ENCODE data around the gene MYO15B. TPM values are rescaled to one million over a fixed set of nuclear protein-coding genes. Genes with fewer than 3 reads are reported as not detected.

MYO15B gene
- total and polyA plus RNA-seq, 2 donors (not counting 3 experiments of a cell fraction or from before 2014, with no cell fraction given): 10.2 to 87.8 TPM

GRCh38 chr17:75589919-75590303, 2.3 kb downstream of the MYO15B start:
- H3K27ac ChIP-seq (ENCODE audit: insufficient read depth, low read depth, low read length): no peak overlapping the region
- H3K9me1 ChIP-seq (replicated peaks; ENCODE audit: control insufficient read depth, extremely low read depth, insufficient read depth, low read length): no peaks in the 10 kb centered on the region
- H3K4me2 ChIP-seq (ENCODE audit: insufficient read depth, low read length): no peak overlapping the region
- DNase-seq (ENCODE audit: low read depth, low spot score): no peak
- H3K9ac ChIP-seq (replicated peaks; ENCODE audit: extremely low read depth, insufficient read depth, low read length): no peak overlapping the region
- BruUV-seq (replicated peaks): no TSS peak
- dilution Hi-C loops (cut with MboI; ENCODE audit: extremely low pct_ligation_motif_present, low sequenced_read_pairs): no loop called here
- no peak for FAIRE-seq
- CTCF ChIA-PET: interaction anchor here (1.0 to 4.9 kb wide), 5 partner anchors 12 to 160 kb away, joined by 3 to 29 read pairs (median 3); no protein-coding TSS in a partner anchor
- no peaks in the 10 kb centered on the region for H3K36me3 ChIP-seq (ENCODE audit: control insufficient read depth in 2 of 2, extremely low read depth in 1 of 2, insufficient read depth in 2 of 2, low read length in 2 of 2)
- no peak overlapping the region for H2AFZ ChIP-seq (ENCODE audit: low read depth, low read length)
- no peaks in the 10 kb centered on the region for H4K20me1 ChIP-seq (replicated peaks; ENCODE audit: control insufficient read depth, extremely low read depth, insufficient read depth, low read length)
- no peak overlapping the region for H3K4me3 ChIP-seq (replicated peaks in 1 of 3; ENCODE audit: insufficient read depth in 1 of 3, low read depth in 1 of 3, low read length in 3 of 3)
- POLR2A ChIA-PET: no interaction called here
- no peak for TF ChIP-seq EZH2 (IDR thresholded peaks at IDR 0.05; ENCODE audit: borderline replicate concordance, low read depth, low read length, severe bottlenecking)
- TF ChIP-seq MYC (IDR thresholded peaks at IDR 0.05; ENCODE audit: low read depth, low read length): no peak
- intact Hi-C loops (cut with micrococcal nuclease): loop anchor here (1.0 to 2.0 kb wide), 3 partner anchors 65 to 164 kb away; partner anchors contain the start of genes LLGL2 and TSEN54
- peaks cover 3% of the 10 kb centered on the region for H3K4me1 ChIP-seq (ENCODE audit: control insufficient read depth, extremely low read depth, insufficient read depth, low read length)
- no peaks in the 10 kb centered on the region for H3K79me2 ChIP-seq (ENCODE audit: control insufficient read depth, insufficient read depth, low read length)
- H3K27me3 ChIP-seq (ENCODE audit: control insufficient read depth in 2 of 2, insufficient read depth in 2 of 2, low read length in 2 of 2): no peaks in the 10 kb centered on the region
- H3K9me3 ChIP-seq (replicated peaks; ENCODE audit: control insufficient read depth, insufficient read depth, low read length): no peaks in the 10 kb centered on the region

DNA sequence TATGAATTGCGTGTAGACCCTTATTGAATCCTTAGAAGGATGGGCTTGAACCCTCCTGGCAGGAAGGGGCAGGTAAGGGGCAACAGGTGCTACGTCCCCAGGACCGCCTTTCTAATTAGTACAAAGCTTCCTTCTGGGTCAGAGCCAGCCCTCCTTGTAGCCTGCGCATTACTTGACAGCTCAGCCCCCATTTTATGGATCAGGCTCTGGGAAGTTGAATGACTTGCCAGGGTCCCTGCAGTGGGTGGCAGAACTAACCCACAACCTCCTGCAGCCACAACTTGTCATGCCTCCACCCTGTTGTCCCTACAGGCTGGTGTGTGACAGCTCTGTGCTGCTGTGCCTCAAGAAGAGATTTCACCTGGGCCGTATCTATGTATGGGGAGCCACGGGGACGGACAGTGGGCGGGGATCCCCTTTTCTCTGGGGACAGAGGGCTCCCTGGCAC, 2.7 kb downstream of the MYO15B start:
- Histone ChIP-seq H3K9me1 (replicated peaks; ENCODE audit: control insufficient read depth, extremely low read depth, insufficient read depth, low read length) (no peaks in the 10 kb centered on the region), H3K27ac (ENCODE audit: insufficient read depth, low read depth, low read length) (no peak overlapping the region), H3K79me2 (ENCODE audit: control insufficient read depth, insufficient read depth, low read length) (no peaks in the 10 kb centered on the region), H4K20me1 (replicated peaks; ENCODE audit: control insufficient read depth, extremely low read depth, insufficient read depth, low read length) (no peaks in the 10 kb centered on the region), H3K4me1 (ENCODE audit: control insufficient read depth, extremely low read depth, insufficient read depth, low read length) (peaks cover 3% of the 10 kb centered on the region), H3K4me3 (replicated peaks in 1 of 3; ENCODE audit: insufficient read depth in 1 of 3, low read depth in 1 of 3, low read length in 3 of 3) (no peak overlapping the region), H2AFZ (ENCODE audit: low read depth, low read length) (no peak overlapping the region), H3K27me3 (ENCODE audit: control insufficient read depth in 2 of 2, insufficient read depth in 2 of 2, low read length in 2 of 2) (no peaks in the 10 kb centered on the region), H3K9ac (replicated peaks; ENCODE audit: extremely low read depth, insufficient read depth, low read length) (no peak overlapping the region), H3K9me3 (replicated peaks; ENCODE audit: control insufficient read depth, insufficient read depth, low read length) (no peaks in the 10 kb centered on the region), H3K4me2 (ENCODE audit: insufficient read depth, low read length) (no peak overlapping the region), H3K36me3 (ENCODE audit: control insufficient read depth in 2 of 2, extremely low read depth in 1 of 2, insufficient read depth in 2 of 2, low read length in 2 of 2) (no peaks in the 10 kb centered on the region)
- TF ChIP-seq CTCF (IDR thresholded peaks at IDR 0.05; ENCODE audit: extremely low read depth in 1 of 2, insufficient read depth in 1 of 2, low read depth in 1 of 2, low read length in 2 of 2) (no peak), EZH2 (IDR thresholded peaks at IDR 0.05; ENCODE audit: borderline replicate concordance, low read depth, low read length, severe bottlenecking) (no peak), POLR2AphosphoS5 (IDR thresholded peaks at IDR 0.05; ENCODE audit: insufficient read depth, low read depth, low read length) (no peak), JUN (IDR thresholded peaks at IDR 0.05; ENCODE audit: borderline replicate concordance, insufficient read depth, insufficient read length, low read depth) (no peak), MYC (IDR thresholded peaks at IDR 0.05; ENCODE audit: low read depth, low read length) (no peak), GATA2 (IDR thresholded peaks at IDR 0.05; ENCODE audit: insufficient read depth, insufficient read length, low read depth, low read length) (no peak), FOS (IDR thresholded peaks at IDR 0.05; ENCODE audit: borderline replicate concordance, insufficient read depth, low read length) (no peak), POLR2A (IDR thresholded peaks at IDR 0.05; ENCODE audit: low read depth, low read length) (no peak)
- TF ChIP-seq, protein P1, sequence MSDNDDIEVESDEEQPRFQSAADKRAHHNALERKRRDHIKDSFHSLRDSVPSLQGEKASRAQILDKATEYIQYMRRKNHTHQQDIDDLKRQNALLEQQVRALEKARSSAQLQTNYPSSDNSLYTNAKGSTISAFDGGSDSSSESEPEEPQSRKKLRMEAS (IDR thresholded peaks at IDR 0.05; ENCODE audit: insufficient read depth, insufficient read length): no peak
- BruUV-seq (replicated peaks): no TSS peak
- ChIA-PET CTCF (interaction anchor here (1.0 to 4.9 kb wide), 5 partner anchors 12 to 160 kb away, joined by 3 to 29 read pairs (median 3); no protein-coding TSS in a partner anchor), POLR2A (no interaction called here)
- FAIRE-seq (no peak), DNase-seq (ENCODE audit: low read depth, low spot score) (no peak)
- intact Hi-C loops (cut with micrococcal nuclease) (no loop called here), dilution Hi-C loops (cut with MboI; ENCODE audit: extremely low pct_ligation_motif_present, low sequenced_read_pairs) (no loop called here)
